ENCODE results near the gene KRT6C. TPM values are rescaled to one million over a fixed set of nuclear protein-coding genes. Genes with fewer than 3 reads are reported as not detected.

KRT6C gene
- total RNA-seq, 1 experiment from 2014 or later, result not detected

DNA sequence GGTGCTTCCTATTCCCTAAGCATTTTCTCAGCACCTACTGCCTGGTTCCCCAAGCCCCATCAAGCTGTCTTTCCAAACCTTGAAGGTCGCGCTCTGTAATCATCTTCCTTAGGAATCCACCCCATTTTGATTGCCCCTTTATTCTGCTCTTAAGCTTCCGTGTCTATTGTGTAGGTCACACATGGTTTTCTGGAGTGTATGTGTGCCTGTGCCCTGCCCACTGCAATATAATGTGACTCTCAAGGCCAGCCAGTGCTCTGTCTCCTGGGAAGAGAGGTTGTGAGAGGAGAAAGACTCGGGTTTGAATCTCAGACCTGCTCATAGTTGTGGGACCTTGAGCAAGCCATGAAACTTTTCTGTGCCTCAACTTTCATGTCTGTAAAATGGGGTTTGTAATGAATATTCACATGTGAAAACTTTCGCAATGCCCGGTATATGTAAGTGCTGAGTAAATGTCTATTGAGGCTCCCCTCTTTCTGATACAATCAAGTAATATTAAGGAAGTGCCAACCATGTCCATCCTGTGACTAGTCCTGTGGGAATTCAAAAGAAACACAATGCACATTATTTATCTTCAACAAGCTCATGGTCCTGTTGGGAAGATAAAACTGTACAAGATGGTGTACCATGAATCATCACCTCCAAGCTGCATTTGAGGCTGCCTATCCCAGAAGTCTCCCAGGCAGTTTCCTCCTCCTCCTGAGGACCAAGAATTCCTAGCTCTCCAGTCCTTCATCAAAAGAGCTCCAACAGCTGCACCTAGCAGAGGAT lies 38.7 kb downstream of the KRT6C start:
- peak; percentile 52 for DNase-seq (ENCODE audit: low spot score)

DNA sequence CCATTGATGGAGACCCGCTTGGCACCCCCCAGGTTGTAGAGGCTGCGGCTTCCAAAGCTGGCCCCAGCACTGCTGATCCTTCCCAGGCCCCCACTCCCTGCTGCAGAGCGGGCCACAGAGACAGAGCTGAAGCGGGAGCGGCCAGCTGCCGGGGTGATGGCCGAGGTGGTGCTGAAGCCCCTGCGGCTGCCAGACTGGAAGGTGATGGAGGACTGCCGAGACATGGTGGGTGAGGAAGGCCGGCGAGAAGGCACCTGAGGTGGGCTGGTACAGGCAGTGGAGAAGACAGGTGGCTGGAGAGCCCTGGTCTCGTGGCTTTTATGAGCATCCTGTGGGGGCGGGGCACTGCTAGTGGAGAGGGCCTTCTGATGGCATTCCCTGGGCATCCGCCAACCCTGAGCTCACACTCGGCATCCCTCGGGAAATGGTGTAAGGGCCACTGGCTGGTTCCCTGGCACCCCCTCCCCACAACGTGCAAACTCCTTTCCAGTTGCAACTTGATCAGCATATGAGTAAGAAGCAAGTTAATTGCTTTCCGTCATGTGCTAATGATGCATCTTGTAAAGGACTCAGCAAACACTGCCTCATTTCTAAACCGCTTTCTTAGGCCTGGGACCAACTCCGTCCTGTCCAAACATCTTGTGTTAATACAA lies 39.4 kb downstream of the KRT6C start, which contains the start of gene KRT75:
KRT75 (minus strand) TSS at position 291 of the 653 bp plus-strand sequence; CDS start at position 224, 67 bp downstream.
- peak; percentile 59 for DNase-seq (ENCODE audit: low spot score)

DNA sequence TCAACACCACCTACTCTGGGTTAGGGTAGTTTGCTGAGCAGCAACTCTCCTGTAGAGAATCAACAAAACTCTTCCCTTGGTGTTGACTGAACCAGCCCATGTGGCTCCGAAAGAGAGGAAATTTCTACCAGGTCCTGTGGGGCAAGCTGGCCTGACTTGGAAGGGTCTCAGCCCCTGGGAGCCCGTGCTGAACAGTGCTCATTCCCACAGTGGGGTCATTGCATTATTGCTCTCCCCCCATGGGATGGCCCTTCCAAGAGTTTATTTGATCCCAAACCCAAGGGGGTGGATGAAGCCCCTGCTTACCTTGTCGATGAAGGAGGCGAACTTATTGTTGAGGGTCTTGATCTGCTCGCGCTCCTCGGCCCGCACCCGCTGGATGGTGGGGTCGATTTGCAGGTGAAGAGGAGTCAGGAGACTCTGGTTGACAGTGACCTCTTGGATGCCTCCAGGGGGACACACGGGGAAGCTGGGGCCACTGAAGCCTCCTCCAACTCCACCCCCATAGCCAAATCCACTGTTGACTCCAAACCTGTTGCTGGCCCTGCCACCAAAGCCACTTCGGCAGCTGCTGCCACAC lies 40.0 kb downstream of the KRT6C start:
- DNase-seq (ENCODE audit: low spot score), result no peak

DNA sequence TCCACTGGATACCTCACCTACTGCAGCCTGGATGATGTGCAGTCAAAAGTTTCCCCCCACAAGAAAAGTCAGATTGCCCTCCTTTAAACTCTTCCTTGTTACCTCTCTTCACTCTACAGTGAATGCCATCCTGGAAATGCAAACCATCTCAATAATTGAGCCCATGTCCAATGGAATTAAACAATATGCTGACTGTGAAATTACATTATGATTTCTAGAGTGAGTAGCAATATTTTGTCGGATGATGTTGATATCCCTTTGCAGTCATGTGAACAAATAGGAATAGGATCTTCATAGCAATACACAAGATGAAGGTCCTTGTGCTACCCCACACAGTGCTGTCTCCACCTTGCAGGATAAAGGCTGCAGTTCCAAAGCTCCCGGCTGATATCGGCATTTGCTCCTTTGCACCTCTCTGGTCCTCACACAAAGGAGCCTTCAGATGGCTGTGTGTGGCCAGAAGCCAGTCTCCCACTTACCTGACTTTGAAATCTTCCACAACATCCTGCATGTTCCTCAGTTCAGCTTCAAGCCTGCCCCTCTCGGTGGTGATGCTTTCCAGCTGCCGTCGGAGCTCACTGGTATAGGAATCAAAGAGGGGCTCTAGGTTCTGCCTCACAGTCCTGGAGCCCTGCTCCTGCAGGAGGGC lies 40.9 kb downstream of the KRT6C start:
- DNase-seq (ENCODE audit: low spot score), result no peak

DNA sequence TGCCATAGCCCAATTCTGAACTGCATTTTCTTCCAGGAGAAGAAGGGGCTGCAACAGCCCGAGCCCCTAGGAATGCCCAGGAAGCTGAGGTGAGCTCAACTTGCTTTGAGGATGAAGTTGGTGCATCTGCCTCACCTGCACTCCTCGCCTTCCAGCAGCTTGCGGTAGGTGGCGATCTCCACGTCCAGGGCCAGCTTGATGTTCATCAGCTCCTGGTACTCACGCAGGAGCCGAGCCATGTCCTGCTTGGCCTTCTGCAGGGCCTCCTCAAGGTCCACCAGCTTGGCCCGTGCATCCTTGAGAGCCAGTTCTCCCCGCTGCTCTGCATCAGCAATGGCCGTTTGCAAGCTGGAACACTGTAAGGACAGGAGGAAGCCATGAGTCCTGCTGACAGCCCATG lies 45.5 kb downstream of the KRT6C start:
- DNase-seq (ENCODE audit: low spot score), result no peak

DNA sequence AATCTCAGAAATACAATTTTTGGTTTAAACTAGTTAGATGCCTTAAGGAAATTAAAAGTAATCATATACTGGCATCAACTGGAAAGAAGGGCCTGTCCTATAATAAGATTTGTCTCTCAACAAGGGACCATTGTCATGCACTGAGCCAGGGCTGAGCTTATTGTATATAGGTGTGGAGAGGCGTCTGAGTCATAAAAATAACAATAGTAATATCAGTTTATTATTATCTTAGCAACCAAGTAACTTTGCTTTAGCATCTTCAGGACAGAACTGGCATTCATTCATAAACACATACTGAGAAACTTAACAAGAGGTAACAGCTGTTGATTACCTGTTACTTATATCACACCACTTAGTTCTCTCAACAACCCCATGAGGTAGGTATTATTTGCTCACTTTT lies 46.5 kb downstream of the KRT6C start:
- DNase-seq (ENCODE audit: low spot score), result no peak

DNA sequence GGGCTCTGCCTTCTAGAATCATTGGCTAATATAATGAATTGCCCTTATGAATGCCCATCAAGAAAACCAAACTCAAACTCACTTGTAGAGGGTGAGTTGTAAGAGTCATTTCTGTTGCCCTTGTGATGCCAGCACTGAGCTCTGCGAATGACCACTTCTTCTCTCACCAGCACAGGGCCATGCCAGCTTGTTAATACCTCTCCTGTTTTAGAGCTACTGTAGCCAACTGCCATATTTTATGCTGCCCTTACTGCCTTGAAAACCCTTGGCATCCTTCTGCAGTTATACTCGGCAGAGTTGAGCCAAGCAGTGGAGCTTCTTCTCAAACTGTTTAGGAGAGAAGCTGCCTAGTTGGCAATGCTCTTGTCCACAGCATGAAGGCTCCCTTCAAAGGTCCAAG lies 47.6 kb downstream of the KRT6C start:
- no peak for DNase-seq (ENCODE audit: low spot score)

DNA sequence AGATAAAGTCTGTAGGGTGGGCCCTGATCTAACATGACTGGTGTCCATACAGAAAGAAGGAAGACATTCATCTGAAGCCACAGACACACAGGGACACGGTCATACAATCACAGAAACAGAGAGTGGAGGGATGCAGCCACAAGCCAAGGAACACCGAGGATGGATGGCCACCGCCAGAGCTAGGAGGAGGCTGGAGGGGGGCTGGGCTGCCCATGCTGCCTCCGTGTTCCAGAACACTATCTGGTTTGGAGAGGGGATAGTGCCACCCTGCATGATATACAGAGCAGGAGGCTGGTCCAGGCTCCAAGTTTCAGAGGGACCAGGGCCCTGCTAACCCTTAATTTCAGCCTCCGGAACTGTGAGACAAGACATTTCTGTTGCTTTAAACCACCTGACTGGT lies 48.1 kb downstream of the KRT6C start:
- no peak for DNase-seq (ENCODE audit: low spot score)

DNA sequence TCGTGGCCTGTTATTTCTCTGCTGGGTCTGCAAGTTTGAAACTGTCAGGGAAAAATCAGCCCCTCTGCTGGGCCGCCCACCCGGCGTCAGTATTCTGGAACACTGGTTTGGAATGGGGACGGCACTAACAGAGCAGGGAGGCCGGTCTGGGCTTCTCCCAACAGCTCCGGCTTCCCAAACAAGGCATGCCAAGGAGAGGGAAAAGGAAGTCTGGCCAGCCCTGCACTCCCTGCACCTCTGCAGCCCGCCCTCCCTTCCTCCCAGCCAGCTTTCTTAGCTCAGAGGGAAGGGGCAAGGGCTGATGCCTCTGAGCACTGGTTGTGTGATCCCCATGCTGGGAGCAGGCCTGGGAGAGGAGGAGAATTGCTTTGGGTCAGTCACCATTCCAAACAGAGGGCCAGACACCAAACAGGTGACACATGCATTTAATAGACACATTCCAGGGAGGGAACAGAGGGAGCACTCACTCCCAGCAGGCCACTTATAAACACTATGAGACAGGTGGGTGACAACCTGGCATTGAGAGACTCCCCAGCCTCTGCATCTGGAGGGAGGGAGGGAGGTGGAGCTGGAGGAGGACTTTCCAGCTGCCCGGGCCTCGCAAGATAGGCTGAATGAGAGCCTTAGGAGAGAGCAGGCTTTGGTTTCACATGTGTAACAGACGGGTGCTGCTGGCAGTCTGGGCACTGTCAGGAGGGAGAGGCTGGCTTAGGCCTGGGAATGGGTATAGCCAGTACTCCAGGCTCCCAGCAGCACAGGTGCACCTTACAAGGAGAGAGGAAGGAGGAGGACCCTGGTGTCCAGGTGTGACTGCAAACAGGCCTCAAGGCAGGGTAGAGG lies 49.7 kb downstream of the KRT6C start:
- DNase-seq (ENCODE audit: low spot score), result no peak

DNA sequence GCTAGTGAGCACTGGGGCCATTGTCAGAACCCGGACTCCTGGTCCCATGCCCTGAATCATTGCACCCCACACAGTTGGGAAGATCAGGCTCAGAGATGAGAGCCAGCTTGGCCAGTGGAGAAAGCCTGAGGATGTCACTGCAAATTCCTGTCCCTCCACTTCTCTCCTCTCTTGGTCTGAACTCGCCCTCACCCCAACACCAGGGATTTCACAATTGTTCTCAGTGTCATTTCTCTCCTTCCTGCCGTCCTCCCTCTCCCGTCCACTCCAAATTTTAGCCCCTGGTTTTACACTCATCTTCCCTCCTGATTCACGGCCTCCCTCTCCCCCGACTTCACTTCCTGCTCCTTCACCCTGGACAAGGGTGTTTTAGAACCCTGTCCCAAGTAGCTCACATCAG lies 50.6 kb downstream of the KRT6C start:
- no peak for DNase-seq (ENCODE audit: low spot score)

DNA sequence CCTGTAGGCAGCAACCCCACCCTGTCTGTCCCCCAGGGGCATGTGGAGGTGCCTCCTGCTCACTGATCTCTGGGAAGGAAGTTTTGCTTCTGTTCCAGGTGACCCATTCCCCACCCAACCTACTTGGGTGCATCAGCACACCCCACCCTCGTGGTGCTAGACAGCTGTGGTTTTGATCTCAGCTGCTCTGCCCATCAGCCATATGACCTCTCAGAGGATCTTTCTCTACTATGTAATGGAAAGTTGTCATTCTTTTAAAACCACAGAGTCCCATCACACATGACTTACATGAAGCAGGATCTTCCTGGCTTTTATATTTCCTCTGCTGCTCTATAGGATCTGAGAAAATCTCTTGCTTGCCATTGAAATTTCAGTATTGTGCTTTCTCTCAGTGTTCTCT lies 53.9 kb downstream of the KRT6C start:
- DNase-seq (ENCODE audit: low spot score), result no peak

DNA sequence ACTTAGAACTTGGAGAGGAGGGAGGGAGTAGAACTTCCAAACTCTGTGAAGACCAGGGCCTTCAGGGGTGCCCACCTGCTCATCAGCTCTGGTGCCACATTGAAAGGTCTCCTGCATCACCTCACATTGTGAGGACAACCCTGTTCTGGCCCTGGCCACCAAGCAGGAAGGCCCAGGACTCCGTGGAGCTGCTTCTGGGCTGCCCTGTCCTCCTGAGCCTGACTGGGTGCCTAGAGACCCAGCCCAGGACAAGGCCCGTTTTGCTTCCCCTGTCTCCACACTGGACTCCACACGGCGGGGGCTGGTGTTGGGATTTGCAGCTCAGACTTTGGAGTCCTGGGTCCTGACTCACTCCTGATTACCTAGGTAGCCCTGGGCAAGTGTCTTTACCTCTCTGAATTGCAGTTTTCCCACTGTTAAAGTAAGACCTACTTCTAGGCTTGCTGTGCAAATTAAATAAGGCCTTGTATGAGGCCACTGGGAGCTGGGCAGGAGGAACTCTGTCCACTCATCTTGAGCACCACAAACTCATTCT lies 55.0 kb downstream of the KRT6C start:
- no peak for DNase-seq (ENCODE audit: low spot score)

Other genes with a start within 250 kb of the KRT6C start
- 13.8 and 16.1 TPM in 2 replicates for gene KRT7, start 240.6 kb downstream of the KRT6C start, total RNA-seq (2014; rRNA removed; shearing (Covaris generic))
- gene KRT86, start 199.2 kb downstream of the KRT6C start, total RNA-seq (2014; rRNA removed; shearing (Covaris generic)), result 1.5 and 1.6 TPM in 2 replicates
- 59.0 and 66.4 TPM in 2 replicates for gene KRT81, start 182.3 kb downstream of the KRT6C start, total RNA-seq (2014; rRNA removed; shearing (Covaris generic))
- gene KRT83, start 152.4 kb downstream of the KRT6C start, total RNA-seq (2014; rRNA removed; shearing (Covaris generic)), result 0.05 and 0.41 TPM in 2 replicates
- 0.05 TPM in 1 of 2 replicates, not detected in the other for gene KRT85, start 106.3 kb downstream of the KRT6C start, total RNA-seq (2014; rRNA removed; shearing (Covaris generic))
- gene KRT84, start 88.2 kb downstream of the KRT6C start, total RNA-seq (2014; rRNA removed; shearing (Covaris generic)), result not detected in 2 replicates
- gene KRT82, start 67.5 kb downstream of the KRT6C start, total RNA-seq (2014; rRNA removed; shearing (Covaris generic)), result not detected in 2 replicates
- 0.07 TPM in 1 of 2 replicates, not detected in the other for gene KRT75, start 39.4 kb downstream of the KRT6C start, total RNA-seq (2014; rRNA removed; shearing (Covaris generic))
- not detected in 2 replicates for gene KRT6B, start 21.7 kb downstream of the KRT6C start, total RNA-seq (2014; rRNA removed; shearing (Covaris generic))
- gene KRT6A, start 19.5 kb upstream of the KRT6C start, total RNA-seq (2014; rRNA removed; shearing (Covaris generic)), result not detected in 2 replicates
- gene KRT5, start 46.6 kb upstream of the KRT6C start, total RNA-seq (2014; rRNA removed; shearing (Covaris generic)), result 1.1 and 1.4 TPM in 2 replicates
- not detected in 2 replicates for gene KRT71, start 79.3 kb upstream of the KRT6C start, total RNA-seq (2014; rRNA removed; shearing (Covaris generic))
- gene KRT74, start 100.0 kb upstream of the KRT6C start, total RNA-seq (2014; rRNA removed; shearing (Covaris generic)), result 0.43 TPM in 1 of 2 replicates, not detected in the other
- gene KRT72, start 127.7 kb upstream of the KRT6C start, total RNA-seq (2014; rRNA removed; shearing (Covaris generic)), result not detected in 2 replicates
- not detected in 2 replicates for gene KRT73, start 144.8 kb upstream of the KRT6C start, total RNA-seq (2014; rRNA removed; shearing (Covaris generic))
- gene KRT2, start 178.4 kb upstream of the KRT6C start, total RNA-seq (2014; rRNA removed; shearing (Covaris generic)), result not detected in 2 replicates
- not detected in 2 replicates for gene KRT1, start 206.6 kb upstream of the KRT6C start, total RNA-seq (2014; rRNA removed; shearing (Covaris generic))
- gene KRT77, start 229.7 kb upstream of the KRT6C start, total RNA-seq (2014; rRNA removed; shearing (Covaris generic)), result not detected in 2 replicates

Data from A172 (cell line).